H1 (cell line): ENCODE data around the gene C12orf76. TPM values are rescaled to one million over a fixed set of nuclear protein-coding genes. Genes with fewer than 3 reads are reported as not detected.

ENCODE experiments used
- ASH2L ChIP-seq: fragments of 200-600, 300-600 bp; sonication (generic); IDR thresholded peaks from one replicate; pipeline ENCODE4 v1.7.1; 2017; ENCODE audit warnings: low read length
- BACH1 ChIP-seq: IDR thresholded peaks from 2 replicates; pipeline ENCODE4 v1.6.1; 2012; ENCODE audit warnings: low read length, improper control_type of control experiment
- JUN ChIP-seq: IDR thresholded peaks from 2 replicates; pipeline ENCODE4 v1.6.1; 2011; ENCODE audit warnings: low read depth, mild to moderate bottlenecking, improper control_type of control experiment, low read length
- MAFK ChIP-seq: IDR thresholded peaks from 2 replicates; pipeline ENCODE4 v1.6.1; 2012; ENCODE audit warnings: low read depth, mild to moderate bottlenecking, improper control_type of control experiment, low read length
- NANOG ChIP-seq: IDR thresholded peaks from 2 replicates; pipeline ENCODE4 v1.6.1; 2011; ENCODE audit warnings: low read length, low read depth, mild to moderate bottlenecking, inconsistent platforms; ENCODE audit not compliant: insufficient read depth, poor library complexity, severe bottlenecking
- POLR2A ChIP-seq, 2 experiments: IDR thresholded peaks; 1 replicate in 1 of 2; 2 replicates in 1 of 2; pipeline ENCODE4 v1.6.1; 2011; ENCODE audit warnings: low read depth in 2 of 2, low read length in 2 of 2, mild to moderate bottlenecking in 2 of 2; ENCODE audit errors: control extremely low read depth in 1 of 2
- RBBP5 ChIP-seq: IDR thresholded peaks from 2 replicates; pipeline ENCODE4 v1.7.1; 2012; ENCODE audit warnings: low read depth, mild to moderate bottlenecking, inconsistent platforms, low read length, moderate library complexity, borderline replicate concordance
- SP4 ChIP-seq: IDR thresholded peaks from 2 replicates; pipeline ENCODE4 v1.6.1; 2012; ENCODE audit warnings: low read length, inconsistent platforms
- SRF ChIP-seq: IDR thresholded peaks from 2 replicates; pipeline ENCODE4 v1.6.1; 2011; ENCODE audit warnings: mild to moderate bottlenecking, low read depth, low read length, moderate library complexity
- TAF1 ChIP-seq: IDR thresholded peaks from 2 replicates; pipeline ENCODE4 v1.6.1; 2011; ENCODE audit warnings: mild to moderate bottlenecking, low read depth, low read length
- polyA plus RNA-seq, 7 experiments: library from polyadenylated mRNA; depleted of rRNA in 3 of 7; stranded (reverse) in 5 of 7; unstranded in 2 of 7; fragments of >200 nt in 5 of 7; fragments of 200-250 nt in 2 of 7; gene quantifications; 1 replicate in 5 of 7; 2 replicates in 1 of 7; 4 replicates in 1 of 7; pipeline versions ENCODE4 v1.2.1 to v1.2.3, GENCODE V29; 2011 to 2013; ENCODE audit warnings: missing spikeins in 2 of 7, mixed read lengths in 2 of 7
- total RNA-seq: library from RNA; stranded (reverse); fragmentation: NEBNext Ultra II Directional; extraction: Animal tissue kit (Norgen Biotek cat#: 25700); gene quantifications from 2 replicates; pipeline ENCODE4 v1.2.1, GENCODE V29; 2021
- TF ChIP-seq, protein P1 (sequence below): fragments of 300-600 bp; sonication (generic); IDR thresholded peaks from 2 replicates; pipeline ENCODE4 v1.7.1; 2012; ENCODE audit warnings: low read length, moderate library complexity, mild to moderate bottlenecking, inconsistent platforms; ENCODE audit not compliant: insufficient replicate concordance
- TF ChIP-seq, protein P2 (sequence below): IDR thresholded peaks from 2 replicates; pipeline ENCODE4 v1.6.1; 2012; ENCODE audit warnings: low read length, inconsistent platforms

C12orf76 gene
- total and polyA plus RNA-seq, 2 of the 8 experiments (the other 6 are each of a cell fraction or from before 2014, with no cell fraction given): 14.4 to 18.6 TPM

DNA sequence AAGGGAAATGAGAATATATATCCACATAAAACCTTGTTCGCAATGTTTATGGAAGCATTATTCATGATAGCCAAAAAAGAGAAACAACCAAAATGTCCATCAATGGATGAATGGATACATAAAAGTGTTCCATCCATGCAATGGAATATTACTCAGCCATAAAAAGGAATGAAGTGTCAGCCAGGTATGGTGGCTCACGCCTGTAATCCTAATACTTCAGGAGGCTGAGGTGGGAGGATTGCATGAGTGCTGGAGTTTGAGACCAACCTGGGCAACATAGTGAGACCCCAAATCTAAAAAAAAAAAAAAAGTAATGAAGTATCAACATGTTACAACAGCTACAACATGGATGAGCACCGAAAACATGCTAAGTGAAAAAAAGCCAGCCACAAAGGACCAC is 23.6 kb upstream of the C12orf76 start (continued):
- TF ChIP-seq, protein P1, sequence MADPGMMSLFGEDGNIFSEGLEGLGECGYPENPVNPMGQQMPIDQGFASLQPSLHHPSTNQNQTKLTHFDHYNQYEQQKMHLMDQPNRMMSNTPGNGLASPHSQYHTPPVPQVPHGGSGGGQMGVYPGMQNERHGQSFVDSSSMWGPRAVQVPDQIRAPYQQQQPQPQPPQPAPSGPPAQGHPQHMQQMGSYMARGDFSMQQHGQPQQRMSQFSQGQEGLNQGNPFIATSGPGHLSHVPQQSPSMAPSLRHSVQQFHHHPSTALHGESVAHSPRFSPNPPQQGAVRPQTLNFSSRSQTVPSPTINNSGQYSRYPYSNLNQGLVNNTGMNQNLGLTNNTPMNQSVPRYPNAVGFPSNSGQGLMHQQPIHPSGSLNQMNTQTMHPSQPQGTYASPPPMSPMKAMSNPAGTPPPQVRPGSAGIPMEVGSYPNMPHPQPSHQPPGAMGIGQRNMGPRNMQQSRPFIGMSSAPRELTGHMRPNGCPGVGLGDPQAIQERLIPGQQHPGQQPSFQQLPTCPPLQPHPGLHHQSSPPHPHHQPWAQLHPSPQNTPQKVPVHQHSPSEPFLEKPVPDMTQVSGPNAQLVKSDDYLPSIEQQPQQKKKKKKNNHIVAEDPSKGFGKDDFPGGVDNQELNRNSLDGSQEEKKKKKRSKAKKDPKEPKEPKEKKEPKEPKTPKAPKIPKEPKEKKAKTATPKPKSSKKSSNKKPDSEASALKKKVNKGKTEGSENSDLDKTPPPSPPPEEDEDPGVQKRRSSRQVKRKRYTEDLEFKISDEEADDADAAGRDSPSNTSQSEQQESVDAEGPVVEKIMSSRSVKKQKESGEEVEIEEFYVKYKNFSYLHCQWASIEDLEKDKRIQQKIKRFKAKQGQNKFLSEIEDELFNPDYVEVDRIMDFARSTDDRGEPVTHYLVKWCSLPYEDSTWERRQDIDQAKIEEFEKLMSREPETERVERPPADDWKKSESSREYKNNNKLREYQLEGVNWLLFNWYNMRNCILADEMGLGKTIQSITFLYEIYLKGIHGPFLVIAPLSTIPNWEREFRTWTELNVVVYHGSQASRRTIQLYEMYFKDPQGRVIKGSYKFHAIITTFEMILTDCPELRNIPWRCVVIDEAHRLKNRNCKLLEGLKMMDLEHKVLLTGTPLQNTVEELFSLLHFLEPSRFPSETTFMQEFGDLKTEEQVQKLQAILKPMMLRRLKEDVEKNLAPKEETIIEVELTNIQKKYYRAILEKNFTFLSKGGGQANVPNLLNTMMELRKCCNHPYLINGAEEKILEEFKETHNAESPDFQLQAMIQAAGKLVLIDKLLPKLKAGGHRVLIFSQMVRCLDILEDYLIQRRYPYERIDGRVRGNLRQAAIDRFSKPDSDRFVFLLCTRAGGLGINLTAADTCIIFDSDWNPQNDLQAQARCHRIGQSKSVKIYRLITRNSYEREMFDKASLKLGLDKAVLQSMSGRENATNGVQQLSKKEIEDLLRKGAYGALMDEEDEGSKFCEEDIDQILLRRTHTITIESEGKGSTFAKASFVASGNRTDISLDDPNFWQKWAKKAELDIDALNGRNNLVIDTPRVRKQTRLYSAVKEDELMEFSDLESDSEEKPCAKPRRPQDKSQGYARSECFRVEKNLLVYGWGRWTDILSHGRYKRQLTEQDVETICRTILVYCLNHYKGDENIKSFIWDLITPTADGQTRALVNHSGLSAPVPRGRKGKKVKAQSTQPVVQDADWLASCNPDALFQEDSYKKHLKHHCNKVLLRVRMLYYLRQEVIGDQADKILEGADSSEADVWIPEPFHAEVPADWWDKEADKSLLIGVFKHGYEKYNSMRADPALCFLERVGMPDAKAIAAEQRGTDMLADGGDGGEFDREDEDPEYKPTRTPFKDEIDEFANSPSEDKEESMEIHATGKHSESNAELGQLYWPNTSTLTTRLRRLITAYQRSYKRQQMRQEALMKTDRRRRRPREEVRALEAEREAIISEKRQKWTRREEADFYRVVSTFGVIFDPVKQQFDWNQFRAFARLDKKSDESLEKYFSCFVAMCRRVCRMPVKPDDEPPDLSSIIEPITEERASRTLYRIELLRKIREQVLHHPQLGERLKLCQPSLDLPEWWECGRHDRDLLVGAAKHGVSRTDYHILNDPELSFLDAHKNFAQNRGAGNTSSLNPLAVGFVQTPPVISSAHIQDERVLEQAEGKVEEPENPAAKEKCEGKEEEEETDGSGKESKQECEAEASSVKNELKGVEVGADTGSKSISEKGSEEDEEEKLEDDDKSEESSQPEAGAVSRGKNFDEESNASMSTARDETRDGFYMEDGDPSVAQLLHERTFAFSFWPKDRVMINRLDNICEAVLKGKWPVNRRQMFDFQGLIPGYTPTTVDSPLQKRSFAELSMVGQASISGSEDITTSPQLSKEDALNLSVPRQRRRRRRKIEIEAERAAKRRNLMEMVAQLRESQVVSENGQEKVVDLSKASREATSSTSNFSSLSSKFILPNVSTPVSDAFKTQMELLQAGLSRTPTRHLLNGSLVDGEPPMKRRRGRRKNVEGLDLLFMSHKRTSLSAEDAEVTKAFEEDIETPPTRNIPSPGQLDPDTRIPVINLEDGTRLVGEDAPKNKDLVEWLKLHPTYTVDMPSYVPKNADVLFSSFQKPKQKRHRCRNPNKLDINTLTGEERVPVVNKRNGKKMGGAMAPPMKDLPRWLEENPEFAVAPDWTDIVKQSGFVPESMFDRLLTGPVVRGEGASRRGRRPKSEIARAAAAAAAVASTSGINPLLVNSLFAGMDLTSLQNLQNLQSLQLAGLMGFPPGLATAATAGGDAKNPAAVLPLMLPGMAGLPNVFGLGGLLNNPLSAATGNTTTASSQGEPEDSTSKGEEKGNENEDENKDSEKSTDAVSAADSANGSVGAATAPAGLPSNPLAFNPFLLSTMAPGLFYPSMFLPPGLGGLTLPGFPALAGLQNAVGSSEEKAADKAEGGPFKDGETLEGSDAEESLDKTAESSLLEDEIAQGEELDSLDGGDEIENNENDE: no peak
- TF ChIP-seq RBBP5 (no peak), BACH1 (no peak), SP4 (no peak), ASH2L (no peak), POLR2A (IDR thresholded peaks at IDR 0.05; ENCODE audit: control extremely low read depth in 1 of 2, low read depth in 2 of 2, low read length in 2 of 2) (no peak), TAF1 (no peak), NANOG (no peak), SRF (no peak), MAFK (no peak), JUN (no peak)
- TF ChIP-seq, protein P2, sequence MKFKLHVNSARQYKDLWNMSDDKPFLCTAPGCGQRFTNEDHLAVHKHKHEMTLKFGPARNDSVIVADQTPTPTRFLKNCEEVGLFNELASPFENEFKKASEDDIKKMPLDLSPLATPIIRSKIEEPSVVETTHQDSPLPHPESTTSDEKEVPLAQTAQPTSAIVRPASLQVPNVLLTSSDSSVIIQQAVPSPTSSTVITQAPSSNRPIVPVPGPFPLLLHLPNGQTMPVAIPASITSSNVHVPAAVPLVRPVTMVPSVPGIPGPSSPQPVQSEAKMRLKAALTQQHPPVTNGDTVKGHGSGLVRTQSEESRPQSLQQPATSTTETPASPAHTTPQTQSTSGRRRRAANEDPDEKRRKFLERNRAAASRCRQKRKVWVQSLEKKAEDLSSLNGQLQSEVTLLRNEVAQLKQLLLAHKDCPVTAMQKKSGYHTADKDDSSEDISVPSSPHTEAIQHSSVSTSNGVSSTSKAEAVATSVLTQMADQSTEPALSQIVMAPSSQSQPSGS: no peak
